ENCODE measurements around the gene OSBPL8.
A peak's percentile ranks its signal among the peaks of the same experiment; 100 is the strongest.
"Not testable (repeated sequence)": the region's sequence is repeated elsewhere in the genome, so short reads cannot be mapped to it uniquely, and the experiment has no call there.

OSBPL8 gene

GRCh38 chr12:76410781-76411180 is 148.8 kb downstream of the OSBPL8 start:
- no peak for DNase-seq

- no peak for DNase-seq
These were observed 149.2 kb downstream of the OSBPL8 start for GRCh38 chr12:76410371-76410770.

- no peak for DNase-seq
These were observed 150.5 kb downstream of the OSBPL8 start for GRCh38 chr12:76409074-76409473.

- no peak for DNase-seq
These were observed 151.9 kb downstream of the OSBPL8 start for GRCh38 chr12:76407710-76408109.

GRCh38 chr12:76402259-76402658 is 157.3 kb downstream of the OSBPL8 start:
- DNase-seq, result no peak

GRCh38 chr12:76400136-76400535 is 159.4 kb downstream of the OSBPL8 start:
- DNase-seq, result no peak

GRCh38 chr12:76399040-76399439 is 160.5 kb downstream of the OSBPL8 start:
- no peak for DNase-seq

- no peak for DNase-seq
These were observed 161.5 kb downstream of the OSBPL8 start for GRCh38 chr12:76398106-76398505.

- no peak for DNase-seq
These were observed 168.1 kb downstream of the OSBPL8 start for GRCh38 chr12:76391461-76391860.

- DNase-seq, result no peak
These were observed 172.0 kb downstream of the OSBPL8 start for GRCh38 chr12:76387614-76388013.

- no peak for DNase-seq
These were observed 175.0 kb downstream of the OSBPL8 start for GRCh38 chr12:76384560-76384959.

GRCh38 chr12:76383988-76384387 is 175.6 kb downstream of the OSBPL8 start:
- DNase-seq, result no peak

GRCh38 chr12:76379261-76379660 is 180.3 kb downstream of the OSBPL8 start:
- DNase-seq, result no peak

- not testable (repeated sequence) for DNase-seq
These were observed 182.7 kb downstream of the OSBPL8 start for GRCh38 chr12:76376876-76377275.

GRCh38 chr12:76375939-76376338 is 183.6 kb downstream of the OSBPL8 start:
- no peak for DNase-seq

GRCh38 chr12:76375470-76375869 is 184.1 kb downstream of the OSBPL8 start:
- DNase-seq, result no peak

- DNase-seq, result no peak
These were observed 185.1 kb downstream of the OSBPL8 start for GRCh38 chr12:76374386-76375020.

GRCh38 chr12:76368230-76368629 is 191.3 kb downstream of the OSBPL8 start:
- DNase-seq, result no peak

GRCh38 chr12:76366163-76366562 is 193.4 kb downstream of the OSBPL8 start:
- DNase-seq, result no peak

GRCh38 chr12:76364131-76364530 is 195.4 kb downstream of the OSBPL8 start:
- DNase-seq, result not testable (repeated sequence)

- DNase-seq, result no peak
These were observed 199.3 kb downstream of the OSBPL8 start for GRCh38 chr12:76360316-76360715.

GRCh38 chr12:76356071-76356470 is 203.5 kb downstream of the OSBPL8 start:
- no peak for DNase-seq

- peak; percentile 75 to 92 for DNase-seq
These were observed 211.3 kb downstream of the OSBPL8 start, which contains the start of gene BBS10 for GRCh38 chr12:76348079-76348901. BBS10 (minus strand) TSS chr12:76348415; CDS start chr12:76348358, 57 bp downstream.

GRCh38 chr12:76346798-76347420 is 212.7 kb downstream of the OSBPL8 start:
- no peak for DNase-seq
